ENCODE measurements around the gene JPH2.

The JPH2 gene

DNA sequence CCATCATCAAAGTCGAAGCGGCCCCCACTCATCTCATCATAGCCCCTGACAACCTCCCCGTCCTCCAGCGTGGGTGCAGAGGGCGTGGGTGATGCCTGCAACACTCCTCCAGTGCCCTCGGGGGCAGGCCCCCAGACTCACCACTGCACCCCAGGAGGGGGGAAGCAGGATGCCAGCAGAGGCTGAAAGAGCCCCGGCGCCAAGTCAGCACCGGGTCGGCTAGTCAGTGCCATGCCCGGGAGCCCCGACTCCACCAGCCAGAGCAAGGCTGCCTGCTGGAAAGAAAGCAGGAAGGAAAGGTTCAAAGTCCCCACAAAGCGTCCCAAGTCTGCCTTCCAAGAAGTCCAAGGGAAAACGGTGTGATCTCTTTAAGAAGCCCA, 324 bp downstream of the JPH2 start:
- no peak for DNase-seq

DNA sequence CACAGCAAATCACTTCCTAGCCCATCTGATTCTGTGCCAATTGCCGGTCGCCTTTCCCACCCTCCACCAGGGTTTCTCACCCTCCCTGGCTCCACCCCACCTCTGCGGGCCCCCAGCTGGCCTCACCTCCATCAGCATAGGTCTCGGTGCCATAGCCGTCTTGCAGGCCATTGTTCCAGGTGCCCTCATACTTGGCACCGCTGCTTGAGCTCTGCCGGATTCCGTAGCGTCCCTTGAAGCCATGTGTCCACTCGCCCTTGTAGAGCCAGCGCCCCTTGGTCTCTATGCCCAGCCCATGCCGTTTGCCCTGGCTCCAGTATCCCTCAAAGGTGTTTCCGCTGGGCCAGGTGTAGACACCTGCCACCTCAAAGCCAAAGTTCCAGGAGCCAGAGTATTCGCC, 787 bp downstream of the JPH2 start:
- no peak for DNase-seq

DNA sequence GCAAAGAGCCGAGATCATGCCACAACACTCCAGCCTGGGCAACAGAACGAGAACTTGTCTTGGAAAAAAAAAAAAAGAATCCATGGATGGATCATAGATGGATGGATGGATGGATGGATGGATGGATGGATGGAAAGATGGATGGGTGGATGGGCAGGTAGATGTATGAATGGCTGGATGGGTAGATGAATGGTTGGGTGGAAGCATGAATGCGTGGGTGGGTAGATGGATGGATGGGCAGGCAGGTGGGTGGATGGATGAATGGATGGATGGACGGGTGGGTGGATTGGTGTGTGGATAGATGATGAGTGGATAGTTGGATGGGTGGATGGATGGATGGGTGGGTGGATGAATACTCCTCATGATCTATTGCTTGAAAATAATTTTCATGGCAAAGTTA, 1.4 kb downstream of the JPH2 start:
- DNase-seq, result no peak

DNA sequence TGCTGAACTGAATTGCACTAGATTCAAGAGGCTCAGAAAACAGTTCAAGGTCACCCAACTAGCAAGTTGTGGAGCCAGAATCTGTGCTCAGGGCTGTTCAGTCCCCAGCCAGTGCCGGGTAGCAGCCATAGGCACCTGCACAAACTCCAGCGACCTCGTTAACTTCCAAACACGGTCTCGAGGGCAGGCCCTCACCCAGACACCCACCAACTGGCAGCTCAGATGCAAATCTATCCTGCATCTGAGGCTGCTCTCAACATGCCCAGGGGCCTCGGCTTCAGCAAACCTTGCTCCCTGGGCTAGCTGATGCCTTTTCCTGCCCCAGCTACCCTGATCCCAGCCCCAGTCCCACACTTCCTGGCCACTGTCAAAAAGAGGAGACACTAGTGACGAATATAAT, 3.7 kb downstream of the JPH2 start:
- no peak for DNase-seq

DNA sequence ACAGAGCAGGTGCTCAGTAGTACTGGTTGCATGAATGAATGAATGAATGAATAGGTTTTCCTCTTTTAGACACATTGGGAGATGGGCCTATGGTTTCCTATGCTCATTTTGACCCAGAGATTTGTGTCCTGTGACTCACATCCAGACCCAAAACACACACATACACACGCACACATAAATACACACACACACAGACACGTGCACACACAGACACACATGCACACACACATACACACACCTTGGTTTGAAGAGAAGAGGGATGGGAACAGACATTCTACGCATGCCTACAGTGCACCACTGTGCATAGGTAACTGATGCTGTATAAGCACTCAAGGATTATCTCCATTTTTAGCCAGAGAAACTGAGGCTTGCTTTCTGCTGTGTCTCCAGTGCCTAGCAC, 4.1 kb downstream of the JPH2 start:
- no peak for DNase-seq

DNA sequence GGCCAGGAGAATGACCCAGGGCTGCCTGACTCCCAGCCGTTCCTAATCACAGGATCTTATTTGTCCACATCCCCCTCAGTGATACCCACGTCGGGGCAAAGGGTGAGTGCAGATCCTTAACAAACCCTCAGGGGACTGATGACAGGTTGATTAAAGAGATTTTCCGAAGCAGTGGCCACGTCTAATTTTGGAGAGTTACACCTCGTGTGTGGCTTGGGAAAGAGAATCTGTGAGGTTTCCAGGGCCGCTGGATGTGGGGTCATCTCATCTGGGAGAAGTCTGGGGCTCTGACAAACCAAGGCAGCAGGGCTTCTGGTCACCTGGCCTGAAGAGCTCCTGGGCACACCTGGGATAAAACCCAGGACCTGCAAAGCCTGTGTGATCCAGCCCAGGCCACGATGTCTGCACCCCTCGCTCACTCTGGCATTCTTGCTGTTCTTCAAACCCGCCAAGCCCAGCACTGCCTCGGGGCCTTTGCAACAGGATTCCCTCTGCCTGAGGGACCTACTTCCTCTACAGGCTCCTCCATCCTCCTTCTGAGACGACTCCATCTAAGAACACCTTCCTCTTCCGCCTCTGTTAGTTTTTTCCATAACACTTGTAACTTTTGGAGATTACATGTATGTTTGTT, 4.7 kb downstream of the JPH2 start:
- DNase-seq, result no peak

DNA sequence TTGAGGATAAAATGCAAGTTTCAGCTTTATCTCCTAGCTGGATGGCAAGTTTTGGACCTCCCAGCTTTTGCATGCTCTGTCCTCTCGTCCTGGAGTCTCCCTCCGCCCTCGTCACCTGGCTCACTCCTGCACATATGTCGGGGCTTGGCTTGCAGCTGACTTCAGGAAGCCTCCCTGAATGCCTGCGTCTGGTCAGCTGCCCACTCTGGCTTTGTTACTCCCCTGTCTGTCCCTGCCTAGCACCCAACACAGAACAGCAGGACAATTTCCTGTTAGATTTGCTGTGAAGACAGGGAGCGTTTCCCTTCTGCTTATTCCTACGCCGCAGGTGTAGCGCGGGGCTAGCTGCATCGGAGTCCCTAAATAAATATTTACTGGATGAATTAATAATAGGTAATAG, 5.4 kb downstream of the JPH2 start:
- DNase-seq, result no peak

DNA sequence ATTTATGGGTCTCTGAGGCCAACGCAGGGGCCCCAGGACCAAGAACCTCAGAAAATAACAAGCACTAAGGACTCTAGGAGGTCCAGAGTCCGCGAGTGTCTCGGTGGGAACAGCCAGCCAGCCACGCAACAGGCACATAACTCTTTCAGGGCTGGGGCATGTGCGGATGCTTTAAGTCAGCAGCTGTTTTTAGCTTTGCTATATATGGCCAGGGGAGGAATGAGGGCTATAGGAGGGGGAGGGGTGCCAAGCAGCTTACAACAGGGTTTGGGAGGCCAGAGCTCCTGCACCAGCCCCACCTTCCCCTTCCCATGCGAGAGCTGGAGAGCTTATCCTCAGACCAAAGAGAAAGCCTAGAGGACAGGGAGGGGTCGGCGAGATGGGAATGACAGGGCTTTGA, 6.2 kb downstream of the JPH2 start:
- no peak for DNase-seq

DNA sequence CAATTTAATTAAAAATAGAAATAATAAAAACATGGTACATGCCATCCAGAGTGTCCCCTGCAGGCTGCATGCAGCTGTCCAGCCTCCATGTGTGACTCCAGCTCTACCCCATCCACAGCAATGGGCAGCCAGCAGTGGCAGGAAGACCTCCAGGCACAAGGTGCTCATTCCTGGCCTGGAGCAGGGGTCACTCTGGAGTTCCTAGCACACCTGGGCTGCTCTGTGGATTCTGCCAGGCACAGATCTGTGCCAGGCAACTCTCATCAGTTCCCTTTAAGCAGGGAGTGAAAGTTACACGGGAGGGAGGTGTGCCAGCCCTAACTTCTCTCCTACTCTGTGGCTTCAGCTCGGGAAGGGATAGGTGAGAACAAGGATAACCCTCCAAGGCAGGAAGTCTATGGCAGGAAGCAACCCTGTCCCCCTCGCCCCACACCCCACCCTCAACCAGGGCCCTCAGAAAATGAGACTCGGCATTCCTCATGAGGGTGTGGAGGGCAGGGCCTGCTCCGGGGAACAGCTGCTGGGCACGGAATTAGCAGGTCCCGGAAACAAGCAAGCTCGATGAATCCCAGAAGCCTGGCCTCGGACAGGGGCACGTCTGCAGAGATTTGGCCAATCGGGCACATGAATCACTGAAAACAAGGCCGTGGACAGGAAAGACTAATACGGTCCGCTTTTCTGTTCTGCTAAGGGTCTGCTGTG, 10.0 kb downstream of the JPH2 start:
- DNase-seq, result no peak

DNA sequence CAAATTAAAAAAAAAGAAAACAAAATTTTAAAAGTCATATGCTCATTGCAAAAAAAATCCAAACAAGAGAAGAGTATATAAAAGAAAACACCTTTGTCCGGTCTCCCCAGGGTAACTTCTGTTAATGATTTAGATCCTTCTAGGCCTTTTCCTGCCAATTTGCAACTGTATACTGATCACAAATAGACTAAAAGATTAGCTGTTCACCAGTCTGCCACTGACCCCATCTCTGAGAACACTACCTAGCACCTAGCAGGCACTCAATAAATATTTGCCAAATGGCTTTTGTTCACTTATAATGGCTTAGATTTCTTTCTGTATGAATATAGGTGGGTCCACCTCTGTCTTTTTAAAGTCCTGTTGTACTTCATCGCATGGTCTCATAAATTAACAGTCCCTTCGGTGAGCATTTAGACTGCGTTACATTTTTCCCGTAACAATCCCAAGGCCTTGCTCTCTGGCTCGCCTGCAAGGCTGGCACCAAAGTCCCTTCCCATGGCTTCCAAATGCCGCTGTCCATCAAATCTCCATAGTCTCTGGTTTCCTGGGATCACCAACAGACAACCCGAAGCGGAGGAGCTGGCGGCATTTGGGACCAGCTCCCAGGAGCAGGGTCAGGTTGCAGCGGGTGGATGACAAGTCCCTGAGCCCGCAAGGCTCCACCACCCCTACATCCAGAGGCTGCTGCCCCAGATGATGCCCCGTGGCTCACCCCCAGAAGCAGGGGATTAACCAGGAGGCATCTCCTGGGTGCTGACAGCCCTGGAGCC, 11.8 kb downstream of the JPH2 start:
- no peak for DNase-seq

DNA sequence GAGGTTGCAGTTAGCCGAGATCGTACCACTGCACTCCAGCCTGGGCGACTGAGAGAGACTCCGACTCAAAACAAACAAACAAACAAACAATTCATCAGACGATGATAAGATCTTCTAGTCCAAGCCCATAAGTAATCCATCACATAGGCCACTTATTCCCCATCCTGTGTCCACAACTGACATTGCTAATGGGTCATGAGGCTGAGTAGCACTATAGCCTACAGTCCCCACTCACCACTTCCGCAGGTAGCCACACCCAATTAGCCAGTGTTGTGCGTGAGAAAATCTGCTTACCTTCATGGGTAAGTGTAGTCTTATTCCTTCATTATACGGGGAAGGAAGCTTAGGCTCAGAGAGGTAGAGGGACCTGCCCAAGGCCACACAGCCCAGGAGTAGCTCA, 13.1 kb downstream of the JPH2 start:
- DNase-seq, result no peak

DNA sequence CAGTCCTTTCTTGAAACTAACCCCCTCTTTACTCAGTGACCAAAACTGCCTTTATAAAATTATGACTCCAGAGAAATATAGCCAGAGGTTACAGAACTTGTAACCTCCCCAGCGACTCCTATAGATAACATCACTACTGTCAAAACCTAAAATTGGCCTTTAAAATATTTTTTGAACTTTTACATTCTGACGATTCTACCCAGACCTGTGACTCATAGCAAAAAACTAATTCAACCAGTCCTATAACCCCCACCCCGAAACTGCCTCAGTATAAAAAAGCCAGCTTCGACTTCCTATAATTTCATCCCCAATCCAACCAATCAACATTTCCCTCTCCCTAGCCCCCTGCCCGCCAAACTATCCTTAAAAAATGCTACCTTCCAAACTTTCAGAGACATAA, 13.9 kb downstream of the JPH2 start:
- no peak for DNase-seq

DNA sequence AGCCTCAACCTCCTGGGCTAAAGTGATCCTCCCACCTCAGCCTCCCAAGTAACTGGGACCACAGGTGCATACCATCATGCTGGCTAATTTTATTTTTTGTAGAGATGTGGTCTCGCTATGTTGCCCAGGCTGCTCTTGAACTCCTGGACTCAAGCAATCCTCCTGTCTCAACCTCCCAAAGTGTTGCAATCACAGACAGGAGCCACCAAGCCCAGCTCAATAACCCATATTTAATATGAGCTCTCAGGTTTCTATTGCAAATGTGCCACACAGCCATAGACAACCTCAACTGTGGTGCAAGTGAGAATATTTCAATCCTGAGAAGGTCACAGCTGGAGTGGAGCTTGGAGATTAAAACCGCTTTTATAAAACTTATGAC, 14.4 kb downstream of the JPH2 start:
- no peak for DNase-seq

DNA sequence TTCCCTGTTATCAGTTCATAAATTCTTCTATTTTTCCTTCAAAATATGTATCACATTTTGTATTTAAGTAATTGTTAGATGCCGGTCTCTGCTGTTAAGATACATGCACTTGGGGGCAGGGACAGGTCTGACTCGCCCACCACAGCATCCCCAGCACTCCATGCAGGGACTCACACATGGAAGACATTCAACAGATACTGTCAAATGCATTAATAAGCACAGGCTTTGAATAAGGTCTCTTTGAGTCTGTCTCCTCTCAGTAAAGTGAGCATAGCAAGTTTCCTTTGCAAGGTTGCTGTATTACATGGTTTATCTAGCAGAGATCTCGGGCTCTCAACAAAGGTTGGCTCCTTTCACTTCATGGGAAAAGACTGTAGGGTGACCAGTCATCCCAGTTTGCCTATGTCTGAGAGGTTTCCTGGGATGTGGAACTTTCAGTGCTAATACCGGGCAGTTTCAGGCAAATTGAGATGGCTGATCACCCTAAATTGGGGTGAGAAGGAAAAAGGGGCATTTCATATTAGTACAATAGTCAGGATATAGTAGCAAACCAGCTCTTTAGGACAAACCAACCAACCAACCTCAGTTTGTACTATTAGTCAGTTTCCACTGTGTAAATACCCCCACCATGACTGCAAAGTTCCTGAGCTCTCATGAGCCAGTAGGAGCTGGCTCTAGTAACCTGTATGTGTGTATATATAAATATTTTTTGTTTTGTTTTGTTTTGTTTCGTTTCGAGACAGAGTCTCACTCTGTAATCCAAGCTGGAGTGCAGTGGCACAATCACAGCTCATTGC, 15.0 kb downstream of the JPH2 start:
- no peak for DNase-seq

DNA sequence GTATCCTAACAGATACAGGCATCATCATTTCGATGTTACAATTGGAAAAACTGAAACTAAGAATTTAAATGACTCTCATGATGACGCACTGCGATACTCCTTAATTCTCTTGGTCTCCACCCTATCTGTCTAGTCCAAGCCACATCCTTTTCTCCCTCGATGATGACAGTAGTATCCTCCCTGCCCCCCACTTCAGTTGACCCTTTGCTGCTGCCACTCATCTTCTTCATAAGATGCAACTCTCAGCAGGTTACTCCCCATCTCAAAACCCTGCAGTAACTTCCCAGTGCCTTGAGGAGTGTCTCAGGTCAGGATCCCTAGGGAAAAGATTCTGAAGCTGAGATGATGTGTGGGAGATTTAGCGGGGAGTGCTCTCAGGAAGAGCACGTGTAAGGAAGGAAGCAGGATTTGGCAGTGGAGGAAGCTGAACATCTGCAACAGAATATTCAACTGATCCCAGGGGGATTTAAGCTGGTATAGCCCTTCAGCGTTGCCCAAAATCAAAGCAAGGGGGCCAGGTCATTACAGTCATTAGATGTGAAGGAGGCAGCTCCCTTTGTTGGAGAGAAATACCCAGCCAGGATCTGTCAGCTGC, 16.1 kb downstream of the JPH2 start:
- no peak for DNase-seq

DNA sequence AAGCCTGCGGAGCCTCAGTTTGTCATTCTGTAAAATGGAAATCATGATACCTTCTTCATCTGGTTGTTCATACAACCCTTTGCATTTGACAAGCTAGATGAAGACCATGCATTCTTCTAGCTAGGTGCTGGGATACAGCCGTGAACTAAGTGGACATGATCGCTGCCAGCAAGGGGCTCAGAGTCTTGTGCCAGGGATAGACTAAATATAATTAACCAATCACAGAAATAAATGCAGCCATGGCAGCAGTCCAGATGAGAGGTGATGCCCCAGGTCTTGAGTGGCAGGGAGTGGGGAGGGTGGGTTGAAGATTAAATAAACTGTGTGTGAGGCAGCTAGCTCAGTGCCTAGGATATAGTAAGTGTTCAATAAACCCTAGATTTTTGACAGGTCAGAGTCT, 19.3 kb downstream of the JPH2 start:
- DNase-seq, result no peak

DNA sequence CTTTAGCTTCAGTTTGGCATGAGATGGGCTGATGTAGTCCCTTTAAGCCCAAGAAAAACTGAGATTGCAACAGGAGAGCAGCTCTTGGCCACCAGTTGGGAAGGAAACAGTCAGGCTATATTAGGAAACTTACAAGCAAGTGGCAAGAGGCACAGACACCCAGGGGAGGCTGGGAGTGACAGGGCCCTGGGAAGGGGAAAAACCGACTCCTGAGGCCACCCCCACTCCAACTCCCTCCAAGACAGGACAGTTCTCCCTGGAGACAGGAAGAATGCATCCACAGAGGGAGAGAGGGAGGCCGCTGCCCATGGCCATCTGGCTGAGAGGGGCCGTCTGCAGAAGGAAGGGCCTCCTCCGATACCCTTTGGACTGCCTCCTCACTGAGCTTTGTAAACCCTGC, 20.5 kb downstream of the JPH2 start:
- no peak for DNase-seq

DNA sequence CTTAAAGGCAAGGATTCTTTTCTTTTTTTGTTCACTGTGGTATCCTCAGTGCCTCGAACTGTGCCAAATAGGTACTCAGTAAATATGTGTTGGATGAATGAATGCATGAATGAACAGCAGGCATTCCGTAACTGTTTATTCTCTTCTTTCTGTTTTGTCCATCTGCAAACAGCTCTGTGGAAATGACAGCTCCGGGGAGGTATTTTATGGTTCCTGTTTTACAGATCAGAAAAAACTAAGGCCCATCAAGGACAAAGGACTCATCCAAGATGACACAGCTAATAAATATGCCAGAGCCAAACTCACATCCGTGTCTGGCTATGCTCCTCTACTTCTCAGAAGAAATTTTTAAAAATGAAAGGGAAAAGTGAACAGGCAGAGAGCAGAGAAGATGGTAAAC, 21.0 kb downstream of the JPH2 start:
- DNase-seq, result no peak

DNA sequence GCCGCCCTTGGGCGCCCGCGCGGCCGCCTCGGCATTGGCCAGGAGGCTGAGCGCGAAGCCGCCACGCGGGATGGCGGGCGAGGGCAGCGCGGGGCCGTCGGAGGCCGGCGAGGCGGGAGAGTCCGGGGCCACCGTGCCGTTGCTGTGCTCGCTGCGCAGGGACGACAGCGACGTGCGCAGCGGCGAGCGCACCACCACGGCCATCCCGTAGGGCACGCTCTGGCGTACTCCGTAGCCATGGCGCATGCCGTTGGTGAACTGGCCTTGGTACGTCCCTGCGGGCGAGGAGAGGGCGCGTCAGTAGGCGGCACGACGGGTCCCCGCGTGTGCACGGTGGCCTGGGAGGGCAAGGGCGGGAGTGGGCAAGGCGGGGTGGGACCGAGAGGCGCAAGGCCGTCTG, 26.9 kb downstream of the JPH2 start:
- no peak for DNase-seq

DNA sequence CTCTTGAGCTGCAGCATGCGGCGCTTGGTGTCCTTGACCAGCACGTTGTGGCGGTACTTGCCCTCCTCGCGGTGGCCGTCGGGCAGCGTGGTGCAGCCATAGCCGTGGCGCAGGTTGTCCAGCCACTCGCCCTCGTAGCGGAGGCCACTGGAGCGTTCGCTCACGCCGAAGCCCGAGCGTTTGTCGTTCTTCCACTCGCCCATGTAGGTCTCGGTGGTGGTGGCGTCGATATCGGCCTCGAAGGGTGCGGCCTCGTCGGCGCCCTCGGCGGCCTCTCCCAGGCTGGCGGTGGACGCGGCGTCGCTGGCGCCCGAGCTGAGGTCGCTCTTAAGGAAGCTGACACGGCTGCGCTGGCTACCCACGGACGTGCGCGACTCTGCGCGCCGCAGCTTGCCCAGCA, 27.3 kb downstream of the JPH2 start:
- DNase-seq, result no peak

DNA sequence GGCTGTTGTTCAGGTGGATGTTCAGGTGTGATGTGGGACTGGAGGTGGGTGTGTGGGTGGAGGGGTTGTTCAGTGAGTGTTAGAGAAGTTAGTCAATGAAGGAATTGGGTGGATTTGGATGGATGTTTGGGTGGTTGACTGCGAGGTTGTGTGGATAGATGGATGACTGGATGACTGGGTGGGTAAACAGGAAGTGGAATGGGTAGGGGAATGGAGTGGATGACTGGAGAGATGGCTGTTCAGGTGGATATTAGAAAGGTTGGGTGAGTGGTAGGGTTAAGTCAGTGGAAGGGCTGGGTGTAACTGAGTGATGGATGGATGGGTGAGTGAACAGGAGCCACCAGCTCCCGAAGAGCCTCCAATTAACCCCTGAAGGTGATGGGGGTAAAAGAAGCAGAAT, 27.9 kb downstream of the JPH2 start:
- no peak for DNase-seq

DNA sequence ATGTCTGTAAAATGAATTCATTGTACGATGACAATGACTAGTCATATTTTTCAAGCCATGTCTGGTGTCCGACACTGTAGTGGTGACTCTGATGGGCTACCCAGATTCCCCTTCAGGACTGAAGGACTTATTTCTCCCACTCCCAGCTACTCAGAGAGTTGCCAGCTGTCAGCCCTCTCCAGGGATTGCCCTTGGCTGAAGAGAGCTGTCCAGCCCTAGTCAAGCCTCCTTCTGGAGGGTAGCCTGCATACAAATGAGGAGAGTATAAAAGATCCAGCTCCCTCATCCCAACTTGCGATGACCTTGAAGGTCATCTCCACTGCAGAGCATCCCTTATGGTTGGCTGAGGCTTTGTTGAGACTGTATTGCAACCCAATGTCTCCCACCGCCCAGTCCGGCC, 29.9 kb downstream of the JPH2 start:
- DNase-seq, result no peak

DNA sequence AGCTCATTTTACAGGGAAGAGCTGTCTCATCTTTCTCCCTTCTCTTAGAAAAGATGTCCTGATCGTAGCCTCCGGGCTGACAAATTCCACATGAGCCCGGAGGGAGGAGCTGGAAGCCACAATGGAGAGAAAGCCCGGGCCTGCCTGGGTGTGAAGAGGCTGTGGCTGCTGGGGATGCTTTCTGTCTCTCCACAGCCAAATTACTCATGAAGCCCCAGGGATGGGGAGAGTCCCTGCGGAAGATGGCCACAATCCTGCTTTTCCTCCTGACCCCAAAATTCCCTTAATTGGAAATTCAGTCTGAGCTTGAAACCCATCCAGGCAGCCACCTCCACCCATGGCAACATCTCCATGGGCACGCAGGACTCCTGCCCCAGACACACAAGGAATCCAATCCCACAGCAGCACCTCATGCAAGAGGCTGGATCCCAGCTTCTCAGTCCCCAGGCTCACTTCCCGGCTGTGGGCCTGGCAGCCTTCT, 32.4 kb downstream of the JPH2 start:
- no peak for DNase-seq

All from 8988T (cell line).